HEK293 (cell line): ENCODE measurements around the gene HLA-G.

Experiments
- CTCF ChIA-PET: fragments of 350-600 bp; formaldehyde crosslinking; extraction: SDS; loops from one replicate; lab custom pipeline; 2021; ENCODE audit warnings: antibody characterized with exemption; lab: Yijun Ruan, JAX
- POLR2A ChIA-PET: fragments of 300-600 bp; formaldehyde crosslinking; extraction: SDS; loops from one replicate; lab custom pipeline; 2020; ENCODE audit warnings: antibody characterized with exemption, inconsistent platforms; lab: Yijun Ruan, JAX
- H3K27ac ChIP-seq: fragments of 200-500 bp; sonication (Bioruptor generic); 2 replicates; pipeline ENCODE4 v1.5.1; 2014; ENCODE audit warnings: low read depth, low read length, control low read depth, inconsistent platforms; ENCODE audit errors: extremely low read depth
- H3K36me3 ChIP-seq, 2 experiments: fragments of 200-500 bp in 1 of 2; sonication (Bioruptor generic) in 1 of 2; 1 replicate in 1 of 2; 2 replicates in 1 of 2; pipeline ENCODE4 v1.5.1; 2014 to 2017; ENCODE audit warnings: inconsistent platforms in 2 of 2, low read length in 2 of 2; ENCODE audit not compliant: control insufficient read depth in 2 of 2, insufficient read depth in 1 of 2
- H3K4me1 ChIP-seq: fragments of 200-500 bp; sonication (Bioruptor generic); 2 replicates; pipeline ENCODE4 v1.5.1; 2014; ENCODE audit warnings: mild to moderate bottlenecking, low read length, inconsistent platforms; ENCODE audit not compliant: control insufficient read depth, insufficient read depth
- H3K4me3 ChIP-seq: 2 replicates; pipeline ENCODE4 v1.5.1; 2011; ENCODE audit warnings: low read depth, mild to moderate bottlenecking, control low read depth, low read length, moderate library complexity
- H3K9me3 ChIP-seq: fragments of 200-500 bp; sonication (Bioruptor generic); 2 replicates; pipeline ENCODE4 v1.5.1; 2014; ENCODE audit warnings: low read depth, low read length, inconsistent platforms; ENCODE audit not compliant: control insufficient read depth, insufficient read depth
- GFI1B ChIP-seq: fragments of 450-650 bp; formaldehyde crosslinking; IDR thresholded peaks from 2 replicates; pipeline ENCODE4 v1.5.1; 2016; ENCODE audit warnings: missing biosample characterization, missing genetic modification characterization
- HOXD13 ChIP-seq: sonication (generic); formaldehyde crosslinking; IDR thresholded peaks from 2 replicates; pipeline ENCODE4 v1.8.0; 2022; ENCODE audit warnings: missing genetic modification reagents, borderline replicate concordance
- OSR2 ChIP-seq: fragments of 450-650 bp; formaldehyde crosslinking; IDR thresholded peaks from 2 replicates; pipeline ENCODE4 v1.5.1; 2016; ENCODE audit warnings: missing biosample characterization, missing genetic modification characterization
- SALL2 ChIP-seq: fragments of 450-650 bp; formaldehyde crosslinking; IDR thresholded peaks from 2 replicates; pipeline ENCODE4 v1.5.0; 2017; ENCODE audit warnings: missing biosample characterization, mild to moderate bottlenecking, missing genetic modification characterization, borderline replicate concordance
- SCRT1 ChIP-seq: fragments of 450-650 bp; formaldehyde crosslinking; IDR thresholded peaks from 2 replicates; pipeline ENCODE4 v1.5.1; 2016; ENCODE audit warnings: missing biosample characterization, missing genetic modification characterization, borderline replicate concordance
- ZNF391 ChIP-seq: fragments of 450-650 bp; formaldehyde crosslinking; IDR thresholded peaks from 2 replicates; pipeline ENCODE4 v1.5.1; 2016; ENCODE audit warnings: low read depth, missing biosample characterization, missing genetic modification characterization, borderline replicate concordance
- ZNF510 ChIP-seq: fragments of 450-650 bp; formaldehyde crosslinking; IDR thresholded peaks from 2 replicates; pipeline ENCODE4 v1.5.1; 2018; ENCODE audit warnings: mild to moderate bottlenecking, missing genetic modification characterization, missing biosample characterization; ENCODE audit not compliant: insufficient replicate concordance
- ZNF530 ChIP-seq: fragments of 450-650 bp; formaldehyde crosslinking; IDR thresholded peaks from 2 replicates; pipeline ENCODE4 v1.5.1; 2016; ENCODE audit warnings: low read depth, missing biosample characterization, missing genetic modification characterization
- ZNF548 ChIP-seq: fragments of 450-650 bp; formaldehyde crosslinking; IDR thresholded peaks from 2 replicates; pipeline ENCODE4 v1.5.1; 2016; ENCODE audit warnings: missing biosample characterization, missing genetic modification characterization
- ZNF791 ChIP-seq: fragments of 450-650 bp; formaldehyde crosslinking; IDR thresholded peaks from 2 replicates; pipeline ENCODE4 v1.5.1; 2016; ENCODE audit warnings: missing biosample characterization, missing genetic modification characterization
- TF ChIP-seq, protein P1 (sequence below): fragments of 450-650 bp; formaldehyde crosslinking; IDR thresholded peaks from 2 replicates; pipeline ENCODE4 v1.5.1; 2017; ENCODE audit warnings: missing biosample characterization, missing genetic modification characterization
- TF ChIP-seq, protein P2 (sequence below): fragments of 450-650 bp; formaldehyde crosslinking; IDR thresholded peaks from 2 replicates; pipeline ENCODE4 v1.5.1; 2016; ENCODE audit warnings: missing biosample characterization, missing genetic modification characterization
- TF ChIP-seq, protein P3 (sequence below): fragments of 450-650 bp; formaldehyde crosslinking; IDR thresholded peaks from 2 replicates; pipeline ENCODE4 v1.5.1; 2017; ENCODE audit warnings: missing biosample characterization, missing genetic modification characterization
- TF ChIP-seq, protein P4 (sequence below): fragments of 450-650 bp; formaldehyde crosslinking; IDR thresholded peaks from 2 replicates; pipeline ENCODE4 v1.5.1; 2016; ENCODE audit warnings: missing biosample characterization, missing genetic modification characterization
- TF ChIP-seq, protein P5 (sequence below): fragments of 450-650 bp; formaldehyde crosslinking; IDR thresholded peaks from 2 replicates; pipeline ENCODE4 v1.5.1; 2016; ENCODE audit warnings: missing biosample characterization, missing genetic modification characterization, low read depth

The HLA-G gene

DNA sequence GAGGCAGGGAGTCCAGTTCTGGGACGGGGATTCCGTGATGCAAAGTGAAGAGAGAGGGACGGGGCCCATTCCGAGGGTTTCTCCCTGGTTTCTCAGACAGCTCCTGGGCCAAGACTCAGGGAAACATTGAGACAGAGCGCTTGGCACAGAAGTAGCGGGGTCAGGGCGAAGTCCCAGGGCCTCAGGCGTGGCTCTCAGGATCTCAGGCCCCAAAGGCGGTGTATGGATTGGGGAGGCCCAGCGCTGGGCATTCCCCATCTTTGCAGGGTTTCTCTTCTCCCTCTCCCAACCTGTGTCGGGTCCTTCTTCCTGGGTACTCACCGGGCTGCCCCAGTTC is 35.9 kb upstream of the HLA-G start (continued):
- no peak for TF ChIP-seq ZNF548 (tag by site-specific recombination)
- TF ChIP-seq OSR2 (tag by site-specific recombination), result no peak
- TF ChIP-seq SALL2 (tag by site-specific recombination), result no peak
- TF ChIP-seq, protein P1, sequence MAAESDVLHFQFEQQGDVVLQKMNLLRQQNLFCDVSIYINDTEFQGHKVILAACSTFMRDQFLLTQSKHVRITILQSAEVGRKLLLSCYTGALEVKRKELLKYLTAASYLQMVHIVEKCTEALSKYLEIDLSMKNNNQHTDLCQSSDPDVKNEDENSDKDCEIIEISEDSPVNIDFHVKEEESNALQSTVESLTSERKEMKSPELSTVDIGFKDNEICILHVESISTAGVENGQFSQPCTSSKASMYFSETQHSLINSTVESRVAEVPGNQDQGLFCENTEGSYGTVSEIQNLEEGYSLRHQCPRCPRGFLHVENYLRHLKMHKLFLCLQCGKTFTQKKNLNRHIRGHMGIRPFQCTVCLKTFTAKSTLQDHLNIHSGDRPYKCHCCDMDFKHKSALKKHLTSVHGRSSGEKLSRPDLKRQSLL (tag by site-specific recombination), result no peak
- TF ChIP-seq, all 188 proteins: peak for 0

DNA sequence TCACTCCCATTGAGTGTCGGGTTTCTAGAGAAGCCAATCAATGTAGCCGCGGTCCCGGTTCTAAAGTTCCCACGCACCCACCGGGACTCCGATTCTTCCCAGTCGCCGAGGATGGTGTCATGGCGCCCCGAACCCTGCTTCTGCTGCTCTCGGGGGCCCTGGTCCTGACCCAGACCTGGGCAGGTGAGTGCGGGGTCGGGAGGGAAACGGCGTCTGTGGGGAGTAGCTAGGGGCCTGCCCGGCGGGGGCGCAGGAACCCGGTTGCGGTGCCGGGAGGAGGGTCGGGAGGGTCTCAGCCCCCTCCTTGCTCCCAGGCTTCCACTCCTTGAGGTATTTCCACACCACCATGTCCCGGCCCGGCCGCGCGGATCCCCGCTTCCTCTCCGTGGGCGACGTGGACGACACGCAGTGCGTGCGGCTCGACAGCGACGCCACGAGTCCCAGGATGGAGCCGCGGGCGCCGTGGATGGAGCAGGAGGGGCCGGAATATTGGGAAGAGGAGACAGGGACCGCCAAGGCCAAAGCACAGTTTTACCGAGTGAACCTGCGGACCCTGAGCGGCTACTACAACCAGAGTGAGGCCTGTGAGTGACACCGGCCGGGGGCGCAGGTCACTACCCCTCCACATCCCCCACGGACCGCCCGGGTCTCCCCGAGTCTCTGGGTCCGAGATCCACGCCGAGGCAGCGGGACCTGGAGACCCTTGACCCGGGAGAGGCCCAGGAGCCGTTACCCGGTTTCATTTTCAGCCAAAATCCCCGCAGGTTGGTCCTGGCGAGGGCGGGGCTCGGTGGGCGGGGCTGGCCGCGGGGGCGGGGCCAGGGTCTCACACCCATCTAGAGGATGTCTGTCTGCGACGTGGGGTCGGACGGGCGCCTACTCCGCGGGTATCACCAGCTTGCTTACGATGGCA is 35.2 kb upstream of the HLA-G start:
- TF ChIP-seq ZNF510 (tag by site-specific recombination) (no peak), GFI1B (tag by site-specific recombination) (no peak), SCRT1 (tag by site-specific recombination) (no peak), ZNF391 (no peak), HOXD13 (no peak), ZNF791 (no peak), ZNF530 (tag by site-specific recombination) (no peak)
- TF ChIP-seq, protein P2, sequence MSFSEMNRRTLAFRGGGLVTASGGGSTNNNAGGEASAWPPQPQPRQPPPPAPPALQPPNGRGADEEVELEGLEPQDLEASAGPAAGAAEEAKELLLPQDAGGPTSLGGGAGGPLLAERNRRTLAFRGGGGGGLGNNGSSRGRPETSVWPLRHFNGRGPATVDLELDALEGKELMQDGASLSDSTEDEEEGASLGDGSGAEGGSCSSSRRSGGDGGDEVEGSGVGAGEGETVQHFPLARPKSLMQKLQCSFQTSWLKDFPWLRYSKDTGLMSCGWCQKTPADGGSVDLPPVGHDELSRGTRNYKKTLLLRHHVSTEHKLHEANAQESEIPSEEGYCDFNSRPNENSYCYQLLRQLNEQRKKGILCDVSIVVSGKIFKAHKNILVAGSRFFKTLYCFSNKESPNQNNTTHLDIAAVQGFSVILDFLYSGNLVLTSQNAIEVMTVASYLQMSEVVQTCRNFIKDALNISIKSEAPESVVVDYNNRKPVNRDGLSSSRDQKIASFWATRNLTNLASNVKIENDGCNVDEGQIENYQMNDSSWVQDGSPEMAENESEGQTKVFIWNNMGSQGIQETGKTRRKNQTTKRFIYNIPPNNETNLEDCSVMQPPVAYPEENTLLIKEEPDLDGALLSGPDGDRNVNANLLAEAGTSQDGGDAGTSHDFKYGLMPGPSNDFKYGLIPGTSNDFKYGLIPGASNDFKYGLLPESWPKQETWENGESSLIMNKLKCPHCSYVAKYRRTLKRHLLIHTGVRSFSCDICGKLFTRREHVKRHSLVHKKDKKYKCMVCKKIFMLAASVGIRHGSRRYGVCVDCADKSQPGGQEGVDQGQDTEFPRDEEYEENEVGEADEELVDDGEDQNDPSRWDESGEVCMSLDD (tag by site-specific recombination), result no peak
- TF ChIP-seq, protein P3, sequence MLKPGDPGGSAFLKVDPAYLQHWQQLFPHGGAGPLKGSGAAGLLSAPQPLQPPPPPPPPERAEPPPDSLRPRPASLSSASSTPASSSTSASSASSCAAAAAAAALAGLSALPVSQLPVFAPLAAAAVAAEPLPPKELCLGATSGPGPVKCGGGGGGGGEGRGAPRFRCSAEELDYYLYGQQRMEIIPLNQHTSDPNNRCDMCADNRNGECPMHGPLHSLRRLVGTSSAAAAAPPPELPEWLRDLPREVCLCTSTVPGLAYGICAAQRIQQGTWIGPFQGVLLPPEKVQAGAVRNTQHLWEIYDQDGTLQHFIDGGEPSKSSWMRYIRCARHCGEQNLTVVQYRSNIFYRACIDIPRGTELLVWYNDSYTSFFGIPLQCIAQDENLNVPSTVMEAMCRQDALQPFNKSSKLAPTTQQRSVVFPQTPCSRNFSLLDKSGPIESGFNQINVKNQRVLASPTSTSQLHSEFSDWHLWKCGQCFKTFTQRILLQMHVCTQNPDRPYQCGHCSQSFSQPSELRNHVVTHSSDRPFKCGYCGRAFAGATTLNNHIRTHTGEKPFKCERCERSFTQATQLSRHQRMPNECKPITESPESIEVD (tag by site-specific recombination), result no peak
- TF ChIP-seq, protein P4, sequence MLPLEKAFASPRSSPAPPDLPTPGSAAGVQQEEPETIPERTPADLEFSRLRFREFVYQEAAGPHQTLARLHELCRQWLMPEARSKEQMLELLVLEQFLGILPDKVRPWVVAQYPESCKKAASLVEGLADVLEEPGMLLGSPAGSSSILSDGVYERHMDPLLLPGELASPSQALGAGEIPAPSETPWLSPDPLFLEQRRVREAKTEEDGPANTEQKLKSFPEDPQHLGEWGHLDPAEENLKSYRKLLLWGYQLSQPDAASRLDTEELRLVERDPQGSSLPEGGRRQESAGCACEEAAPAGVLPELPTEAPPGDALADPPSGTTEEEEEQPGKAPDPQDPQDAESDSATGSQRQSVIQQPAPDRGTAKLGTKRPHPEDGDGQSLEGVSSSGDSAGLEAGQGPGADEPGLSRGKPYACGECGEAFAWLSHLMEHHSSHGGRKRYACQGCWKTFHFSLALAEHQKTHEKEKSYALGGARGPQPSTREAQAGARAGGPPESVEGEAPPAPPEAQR (tag by site-specific recombination), result no peak
- TF ChIP-seq, protein P5, sequence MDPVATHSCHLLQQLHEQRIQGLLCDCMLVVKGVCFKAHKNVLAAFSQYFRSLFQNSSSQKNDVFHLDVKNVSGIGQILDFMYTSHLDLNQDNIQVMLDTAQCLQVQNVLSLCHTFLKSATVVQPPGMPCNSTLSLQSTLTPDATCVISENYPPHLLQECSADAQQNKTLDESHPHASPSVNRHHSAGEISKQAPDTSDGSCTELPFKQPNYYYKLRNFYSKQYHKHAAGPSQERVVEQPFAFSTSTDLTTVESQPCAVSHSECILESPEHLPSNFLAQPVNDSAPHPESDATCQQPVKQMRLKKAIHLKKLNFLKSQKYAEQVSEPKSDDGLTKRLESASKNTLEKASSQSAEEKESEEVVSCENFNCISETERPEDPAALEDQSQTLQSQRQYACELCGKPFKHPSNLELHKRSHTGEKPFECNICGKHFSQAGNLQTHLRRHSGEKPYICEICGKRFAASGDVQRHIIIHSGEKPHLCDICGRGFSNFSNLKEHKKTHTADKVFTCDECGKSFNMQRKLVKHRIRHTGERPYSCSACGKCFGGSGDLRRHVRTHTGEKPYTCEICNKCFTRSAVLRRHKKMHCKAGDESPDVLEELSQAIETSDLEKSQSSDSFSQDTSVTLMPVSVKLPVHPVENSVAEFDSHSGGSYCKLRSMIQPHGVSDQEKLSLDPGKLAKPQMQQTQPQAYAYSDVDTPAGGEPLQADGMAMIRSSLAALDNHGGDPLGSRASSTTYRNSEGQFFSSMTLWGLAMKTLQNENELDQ (tag by site-specific recombination), result no peak
- no peaks in the 10 kb centered on the region for H3K36me3 ChIP-seq
- POLR2A ChIA-PET, result no interaction called here
- peak overlapping the region; percentile 54 for H3K4me3 ChIP-seq
- CTCF ChIA-PET, result interaction anchor here (0.6 to 0.8 kb wide), 4 partner anchors 14 to 64 kb away, joined by 3 to 5 read pairs (median 3); no protein-coding TSS in a partner anchor
- no peak overlapping the region for H3K27ac ChIP-seq
- H3K4me1 ChIP-seq, result no peaks in the 10 kb centered on the region
- H3K9me3 ChIP-seq, result no peaks in the 10 kb centered on the region
